GM18520 (cell line): ENCODE measurements around the gene UBAP2.
A peak's percentile ranks its signal among the peaks of the same experiment; 100 is the strongest.
"Not testable (repeated sequence)": the region's sequence is repeated elsewhere in the genome, so short reads cannot be mapped to it uniquely, and the experiment has no call there.

ENCODE experiments used
- ATAC-seq: cut with Tn5 transposase; IDR thresholded peaks from one replicate; pipeline ENCODE4 v1.9.1; 2021; ENCODE audit not compliant: unreplicated experiment

UBAP2 gene

GRCh38 chr9:33988219-33988890 lies 60.3 kb downstream of the UBAP2 start:
- ATAC-seq: peak; percentile 94

- no peak for ATAC-seq
Observed at GRCh38 chr9:33976414-33976813, 72.3 kb downstream of the UBAP2 start.

- no peak for ATAC-seq
Observed at GRCh38 chr9:33972698-33973097, 76.0 kb downstream of the UBAP2 start.

- no peak for ATAC-seq
Observed at GRCh38 chr9:33964086-33964768, 84.5 kb downstream of the UBAP2 start.

GRCh38 chr9:33962468-33962867 lies 86.2 kb downstream of the UBAP2 start:
- ATAC-seq: not testable (repeated sequence)

GRCh38 chr9:33959725-33960124 lies 89.0 kb downstream of the UBAP2 start:
- ATAC-seq: no peak

- ATAC-seq: no peak
Observed at GRCh38 chr9:33956544-33956943, 92.1 kb downstream of the UBAP2 start.

- no peak for ATAC-seq
Observed at GRCh38 chr9:33952066-33952465, 96.6 kb downstream of the UBAP2 start.

GRCh38 chr9:33950371-33950770 lies 98.3 kb downstream of the UBAP2 start:
- ATAC-seq: no peak

- no peak for ATAC-seq
Observed at GRCh38 chr9:33946779-33947535, 101.7 kb downstream of the UBAP2 start.

GRCh38 chr9:33943389-33943788 lies 105.3 kb downstream of the UBAP2 start:
- no peak for ATAC-seq

- ATAC-seq: no peak
Observed at GRCh38 chr9:33942471-33943083, 106.1 kb downstream of the UBAP2 start.

- ATAC-seq: no peak
Observed at GRCh38 chr9:33939924-33940874, 108.5 kb downstream of the UBAP2 start.

- no peak for ATAC-seq
Observed at GRCh38 chr9:33934188-33934878, 114.4 kb downstream of the UBAP2 start.

- no peak for ATAC-seq
Observed at GRCh38 chr9:33932078-33932807, 116.4 kb downstream of the UBAP2 start.

- no peak for ATAC-seq
Observed at GRCh38 chr9:33931326-33931725, 117.4 kb downstream of the UBAP2 start.

GRCh38 chr9:33927694-33928093 lies 121.0 kb downstream of the UBAP2 start:
- ATAC-seq: no peak

- no peak for ATAC-seq
Observed at GRCh38 chr9:33926746-33927485, 121.8 kb downstream of the UBAP2 start.
